AG04450 (cell line): ENCODE results near the gene ARL6IP5. TPM values are rescaled to one million over a fixed set of nuclear protein-coding genes. Genes with fewer than 3 reads are reported as not detected.

Experiments used
- CTCF ChIA-PET: fragments of 300-600, 350-600 bp; formaldehyde crosslinking; extraction: SDS; loops from one replicate; lab custom pipeline; 2022; ENCODE audit warnings: antibody characterized with exemption, inconsistent platforms; lab: Charles Lee
- POLR2A ChIA-PET: fragments of 350-600 bp; formaldehyde crosslinking; extraction: SDS; loops from one replicate; lab custom pipeline; 2021; ENCODE audit warnings: antibody characterized with exemption, inconsistent platforms; lab: Yijun Ruan, JAX
- DNase-seq: peaks from one replicate; pipeline ENCODE4 v3.0.0-alpha.2; 2011; ENCODE audit warnings: low read depth, low spot score
- H3K27ac ChIP-seq: one replicate; pipeline ENCODE4 v1.5.1; 2012; ENCODE audit warnings: low read depth, low read length, control low read depth
- H3K27me3 ChIP-seq: one replicate; pipeline ENCODE4 v1.6.0; 2012; ENCODE audit warnings: low read length; ENCODE audit not compliant: control insufficient read depth, insufficient read depth
- H3K4me3 ChIP-seq: 2 replicates; pipeline ENCODE4 v1.5.1; 2011; ENCODE audit warnings: mild to moderate bottlenecking, low read depth, low read length, control low read depth
- H3K9me3 ChIP-seq: 2 replicates; pipeline ENCODE4 v1.5.1; 2012; ENCODE audit warnings: low read length; ENCODE audit not compliant: control insufficient read depth, insufficient read depth
- polyA plus RNA-seq: library from polyadenylated mRNA; depleted of rRNA; stranded (reverse); fragments of >200 nt; gene quantifications from 2 replicates; pipeline ENCODE4 v1.2.3, GENCODE V29; 2011
- TF ChIP-seq, protein P1 (sequence below): IDR thresholded peaks from 2 replicates; pipeline ENCODE4 v1.5.1; 2011; ENCODE audit warnings: low read depth, low read length, control low read depth, inconsistent platforms

ARL6IP5 gene
- polyA plus RNA-seq, 1 experiment: 204 TPM

DNA sequence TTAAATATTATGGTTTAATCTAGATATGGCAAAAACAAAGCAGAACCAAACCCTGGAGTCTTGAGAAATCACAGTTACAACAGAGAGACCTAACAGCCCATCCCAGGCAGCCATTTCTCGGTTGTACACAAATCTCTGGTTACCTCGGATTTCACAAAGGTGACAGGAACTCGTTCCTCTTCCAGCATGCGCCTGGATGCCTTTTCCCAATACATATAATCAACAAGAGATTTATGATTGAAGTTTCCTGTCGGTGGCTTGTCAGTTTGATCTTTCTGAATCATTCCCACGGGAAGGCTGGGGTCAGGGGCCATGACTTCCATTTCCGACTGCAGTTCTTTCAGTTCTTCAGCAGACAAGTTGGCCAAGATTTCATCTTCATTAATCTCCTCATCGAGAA is 37.2 kb downstream of the ARL6IP5 start:
- no peak for DNase-seq

DNA sequence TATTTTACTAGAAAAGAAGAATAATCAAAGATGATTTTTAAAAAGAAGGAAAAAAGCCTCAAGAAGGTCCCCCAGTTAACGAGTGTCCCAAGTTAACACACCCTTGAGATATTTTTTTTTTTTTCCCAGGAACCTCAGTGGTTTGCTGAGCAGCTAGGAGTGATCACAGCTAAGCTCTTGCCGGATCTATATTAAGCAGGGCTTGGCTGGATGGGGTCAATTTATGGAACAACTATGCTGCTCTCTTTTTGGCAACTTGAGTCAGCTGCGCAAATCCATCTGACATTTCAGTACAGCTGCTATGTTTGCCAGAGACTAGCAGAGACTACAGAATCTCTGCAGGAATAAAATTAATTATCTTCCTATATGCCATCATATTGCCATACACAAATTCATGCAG is 37.7 kb downstream of the ARL6IP5 start, which contains the start of gene LMOD3:
Gene LMOD3 (minus strand): TSS at position 193 of the 400 bp plus-strand sequence. CDS start 209 bp downstream, outside the sequence.
- H3K4me3 ChIP-seq: no peak within 1 kb of the TSS
- ChIA-PET POLR2A (no interaction called here), CTCF (interaction anchor here (0.9 to 7.3 kb wide), 2 partner anchors 152 to 183 kb away, joined by 3 to 98 read pairs; no protein-coding TSS in a partner anchor)
- no peak for DNase-seq
- H3K27ac ChIP-seq: no peak within 1 kb of the TSS
- H3K9me3 ChIP-seq: no peaks in the 10 kb centered on the region
- TF ChIP-seq, protein P1, sequence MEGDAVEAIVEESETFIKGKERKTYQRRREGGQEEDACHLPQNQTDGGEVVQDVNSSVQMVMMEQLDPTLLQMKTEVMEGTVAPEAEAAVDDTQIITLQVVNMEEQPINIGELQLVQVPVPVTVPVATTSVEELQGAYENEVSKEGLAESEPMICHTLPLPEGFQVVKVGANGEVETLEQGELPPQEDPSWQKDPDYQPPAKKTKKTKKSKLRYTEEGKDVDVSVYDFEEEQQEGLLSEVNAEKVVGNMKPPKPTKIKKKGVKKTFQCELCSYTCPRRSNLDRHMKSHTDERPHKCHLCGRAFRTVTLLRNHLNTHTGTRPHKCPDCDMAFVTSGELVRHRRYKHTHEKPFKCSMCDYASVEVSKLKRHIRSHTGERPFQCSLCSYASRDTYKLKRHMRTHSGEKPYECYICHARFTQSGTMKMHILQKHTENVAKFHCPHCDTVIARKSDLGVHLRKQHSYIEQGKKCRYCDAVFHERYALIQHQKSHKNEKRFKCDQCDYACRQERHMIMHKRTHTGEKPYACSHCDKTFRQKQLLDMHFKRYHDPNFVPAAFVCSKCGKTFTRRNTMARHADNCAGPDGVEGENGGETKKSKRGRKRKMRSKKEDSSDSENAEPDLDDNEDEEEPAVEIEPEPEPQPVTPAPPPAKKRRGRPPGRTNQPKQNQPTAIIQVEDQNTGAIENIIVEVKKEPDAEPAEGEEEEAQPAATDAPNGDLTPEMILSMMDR: no peak
- peaks cover 2% of the 10 kb centered on the region for H3K27me3 ChIP-seq

More for the DNA sequence above, 37.2 kb downstream of the ARL6IP5 start:
- Histone ChIP-seq H3K9me3 (no peaks in the 10 kb centered on the region), H3K4me3 (no peak overlapping the region), H3K27me3 (peaks cover 2% of the 10 kb centered on the region), H3K27ac (no peak overlapping the region)
- CTCF ChIA-PET: interaction anchor here (0.8 to 7.3 kb wide), 9 partner anchors 8 to 288 kb away, joined by 3 to 98 read pairs (median 13); no protein-coding TSS in a partner anchor
- TF ChIP-seq, protein P1: no peak
- POLR2A ChIA-PET: no interaction called here

DNA sequence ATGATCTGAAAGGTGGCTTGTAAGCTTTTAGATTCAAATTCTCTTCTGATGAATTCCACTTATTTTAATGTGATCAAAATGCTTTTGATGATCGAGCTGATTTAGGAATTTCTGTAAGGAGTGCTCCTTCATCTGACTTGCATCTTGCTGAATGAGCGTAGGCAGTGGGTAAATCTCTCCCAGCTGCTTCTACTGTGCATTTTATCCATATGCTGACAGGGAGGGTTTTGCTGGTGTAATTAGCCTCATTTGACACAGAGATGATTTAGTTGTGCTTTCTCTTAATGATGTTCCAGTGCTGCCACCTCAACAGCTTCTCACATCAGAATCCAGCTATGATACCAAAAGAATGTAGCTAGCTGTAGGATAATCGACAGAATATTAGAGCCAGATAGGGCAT is 41.5 kb downstream of the ARL6IP5 start:
- TF ChIP-seq, protein P1: no peak
- Histone ChIP-seq H3K27ac (no peak overlapping the region), H3K4me3 (no peak overlapping the region), H3K9me3 (no peaks in the 10 kb centered on the region), H3K27me3 (peaks cover 5% of the 10 kb centered on the region)
- ChIA-PET POLR2A (no interaction called here), CTCF (interaction anchor here (0.6 to 1.8 kb wide), 4 partner anchors 10 to 613 kb away, joined by 3 to 16 read pairs (median 6); partner anchors contain the start of gene MITF)
- no peak for DNase-seq

DNA sequence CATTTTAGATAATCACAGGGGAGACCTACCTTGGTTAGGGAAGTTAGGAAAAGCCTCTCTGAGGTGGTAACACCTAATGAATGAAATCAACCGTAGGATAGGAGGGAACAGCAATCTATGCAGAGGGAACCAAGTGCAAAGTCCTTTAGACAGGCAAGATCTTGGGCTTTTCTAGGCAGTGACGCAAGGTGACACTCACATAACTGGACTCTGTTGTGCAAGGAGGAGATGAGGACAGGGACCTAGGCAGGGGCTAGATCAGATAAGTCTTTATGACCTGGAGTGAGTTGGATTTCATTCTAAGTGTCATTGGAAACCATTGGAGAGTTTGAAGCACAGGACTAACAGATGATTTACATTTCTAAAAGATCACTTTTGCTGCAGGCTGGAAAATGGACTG is 42.3 kb downstream of the ARL6IP5 start:
- DNase-seq: no peak
- POLR2A ChIA-PET: no interaction called here
- TF ChIP-seq, protein P1: no peak
- Histone ChIP-seq H3K9me3 (no peaks in the 10 kb centered on the region), H3K4me3 (no peak overlapping the region), H3K27ac (no peak overlapping the region), H3K27me3 (peaks cover 5% of the 10 kb centered on the region)
- CTCF ChIA-PET: interaction anchor here (1.2 kb wide), 1 partner anchor 34 kb away, joined by 7 read pairs; no protein-coding TSS in a partner anchor

DNA sequence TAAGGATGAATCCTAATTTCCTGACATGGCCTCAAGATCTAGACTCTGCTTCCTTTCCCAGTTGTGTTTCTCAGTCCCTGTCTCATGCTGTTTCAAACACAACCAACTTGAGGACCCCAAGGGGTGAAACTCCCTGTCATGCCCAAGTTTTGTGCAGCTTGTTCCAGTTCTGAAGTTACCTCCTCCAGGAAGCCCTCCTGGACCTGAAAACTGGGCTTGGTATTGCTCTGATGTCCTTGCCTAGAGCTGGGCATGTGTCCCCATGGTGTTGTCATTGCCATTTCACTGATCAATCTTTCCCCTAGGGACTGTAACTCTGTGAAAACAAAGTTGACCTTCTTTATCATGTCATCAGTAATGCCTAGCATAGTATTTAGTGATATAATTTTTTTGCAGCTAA is 43.8 kb downstream of the ARL6IP5 start:
- H3K4me3 ChIP-seq: no peak overlapping the region
- TF ChIP-seq, protein P1: no peak
- no peaks in the 10 kb centered on the region for H3K9me3 ChIP-seq
- DNase-seq: no peak
- POLR2A ChIA-PET: no interaction called here
- peaks cover 2% of the 10 kb centered on the region for H3K27me3 ChIP-seq
- CTCF ChIA-PET: interaction anchor here (0.6 kb wide), 2 partner anchors 157 to 177 kb away, joined by 3 read pairs; no protein-coding TSS in a partner anchor
- H3K27ac ChIP-seq: no peak overlapping the region
